Neuron (in vitro differentiated cells): Measurements from ENCODE around the gene PLCB2.
A peak's percentile ranks its signal among the peaks of the same experiment; 100 is the strongest.

ENCODE experiments used
- H2AFZ ChIP-seq: one replicate; pipeline ENCODE4 v1.6.1; 2013; ENCODE audit warnings: low read depth, mild to moderate bottlenecking, inconsistent platforms, low read length, moderate library complexity
- H3K27me3 ChIP-seq: one replicate; pipeline ENCODE4 v1.6.1; 2013; ENCODE audit warnings: low read length; ENCODE audit not compliant: insufficient read depth
- H3K36me3 ChIP-seq: one replicate; pipeline ENCODE4 v1.6.1; 2013; ENCODE audit warnings: low read length; ENCODE audit not compliant: insufficient read depth
- H3K4me1 ChIP-seq: one replicate; pipeline ENCODE4 v1.6.1; 2013; ENCODE audit warnings: low read length; ENCODE audit not compliant: insufficient read depth
- H3K4me3 ChIP-seq: 2 replicates; pipeline ENCODE4 v1.5.1; 2013; ENCODE audit warnings: mild to moderate bottlenecking, low read length, moderate library complexity
- H3K9me3 ChIP-seq: one replicate; pipeline ENCODE4 v1.6.1; 2013; ENCODE audit warnings: low read length

The PLCB2 gene

GRCh38 chr15:40279437-40280141 is 28.1 kb downstream of the PLCB2 start:
- Histone ChIP-seq H3K27me3 (no peaks in the 10 kb centered on the region), H3K4me1 (peaks cover 17% of the 10 kb centered on the region), H2AFZ (peak overlapping the region; percentile 24), H3K9me3 (peaks cover 2% of the 10 kb centered on the region), H3K4me3 (no peak overlapping the region), H3K36me3 (no peaks in the 10 kb centered on the region)

GRCh38 chr15:40278026-40278425 is 29.7 kb downstream of the PLCB2 start:
- Histone ChIP-seq H2AFZ (peak overlapping the region; percentile 24), H3K4me3 (no peak overlapping the region), H3K9me3 (peaks cover 2% of the 10 kb centered on the region), H3K27me3 (no peaks in the 10 kb centered on the region), H3K36me3 (no peaks in the 10 kb centered on the region), H3K4me1 (peaks cover 17% of the 10 kb centered on the region)

- H3K4me3 ChIP-seq = no peak overlapping the region
- H3K27me3 ChIP-seq = no peaks in the 10 kb centered on the region
- peaks cover 2% of the 10 kb centered on the region for H3K9me3 ChIP-seq
- no peaks in the 10 kb centered on the region for H3K36me3 ChIP-seq
- H3K4me1 ChIP-seq = peaks cover 17% of the 10 kb centered on the region
- H2AFZ ChIP-seq = no peak overlapping the region
These were observed 30.3 kb downstream of the PLCB2 start for GRCh38 chr15:40277471-40277870.

- Histone ChIP-seq H3K4me1 (peaks cover 17% of the 10 kb centered on the region), H3K36me3 (no peaks in the 10 kb centered on the region), H3K9me3 (peaks cover 2% of the 10 kb centered on the region), H3K27me3 (no peaks in the 10 kb centered on the region), H3K4me3 (no peak overlapping the region), H2AFZ (no peak overlapping the region)
These were observed 30.8 kb downstream of the PLCB2 start for GRCh38 chr15:40276927-40277326.

GRCh38 chr15:40275954-40276353 is 31.8 kb downstream of the PLCB2 start:
- H3K27me3 ChIP-seq = no peaks in the 10 kb centered on the region
- H3K36me3 ChIP-seq = no peaks in the 10 kb centered on the region
- peaks cover 2% of the 10 kb centered on the region for H3K9me3 ChIP-seq
- H3K4me1 ChIP-seq = peaks cover 20% of the 10 kb centered on the region
- H3K4me3 ChIP-seq = no peak overlapping the region
- no peak overlapping the region for H2AFZ ChIP-seq

- Histone ChIP-seq H3K36me3 (no peaks in the 10 kb centered on the region), H3K4me3 (no peak overlapping the region), H3K4me1 (peaks cover 20% of the 10 kb centered on the region), H2AFZ (no peak overlapping the region), H3K9me3 (no peaks in the 10 kb centered on the region), H3K27me3 (no peaks in the 10 kb centered on the region)
These were observed 32.2 kb downstream of the PLCB2 start for GRCh38 chr15:40275523-40275922.

- Histone ChIP-seq H3K4me1 (peaks cover 19% of the 10 kb centered on the region), H3K4me3 (no peak overlapping the region), H3K27me3 (no peaks in the 10 kb centered on the region), H3K9me3 (no peaks in the 10 kb centered on the region), H2AFZ (no peak overlapping the region), H3K36me3 (no peaks in the 10 kb centered on the region)
These were observed 33.1 kb downstream of the PLCB2 start for GRCh38 chr15:40274350-40275274.

- Histone ChIP-seq H3K36me3 (no peaks in the 10 kb centered on the region), H3K4me3 (no peak overlapping the region), H3K27me3 (no peaks in the 10 kb centered on the region), H2AFZ (no peak overlapping the region), H3K9me3 (no peaks in the 10 kb centered on the region), H3K4me1 (peaks cover 8% of the 10 kb centered on the region)
These were observed 34.3 kb downstream of the PLCB2 start for GRCh38 chr15:40273428-40273827.

GRCh38 chr15:40272485-40273056 is 35.2 kb downstream of the PLCB2 start:
- Histone ChIP-seq H3K27me3 (no peaks in the 10 kb centered on the region), H3K4me3 (no peak overlapping the region), H2AFZ (no peak overlapping the region), H3K36me3 (no peaks in the 10 kb centered on the region), H3K4me1 (peaks cover 3% of the 10 kb centered on the region), H3K9me3 (no peaks in the 10 kb centered on the region)

- Histone ChIP-seq H3K4me1 (peaks cover 6% of the 10 kb centered on the region), H2AFZ (no peak overlapping the region), H3K4me3 (no peak overlapping the region), H3K36me3 (no peaks in the 10 kb centered on the region), H3K9me3 (no peaks in the 10 kb centered on the region), H3K27me3 (no peaks in the 10 kb centered on the region)
These were observed 35.9 kb downstream of the PLCB2 start for GRCh38 chr15:40271685-40272484.

- Histone ChIP-seq H3K27me3 (no peaks in the 10 kb centered on the region), H3K36me3 (no peaks in the 10 kb centered on the region), H3K9me3 (no peaks in the 10 kb centered on the region), H3K4me1 (peaks cover 12% of the 10 kb centered on the region), H3K4me3 (no peak overlapping the region), H2AFZ (no peak overlapping the region)
These were observed 37.3 kb downstream of the PLCB2 start for GRCh38 chr15:40270246-40270995.

GRCh38 chr15:40269604-40270003 is 38.1 kb downstream of the PLCB2 start:
- H3K4me3 ChIP-seq = no peak overlapping the region
- no peaks in the 10 kb centered on the region for H3K27me3 ChIP-seq
- H3K4me1 ChIP-seq = peaks cover 12% of the 10 kb centered on the region
- H3K9me3 ChIP-seq = no peaks in the 10 kb centered on the region
- no peaks in the 10 kb centered on the region for H3K36me3 ChIP-seq
- H2AFZ ChIP-seq = no peak overlapping the region
